DOHH2 (cell line): ENCODE measurements around the gene AHNAK.

Source experiments
- H3F3A ChIP-seq: fragments of 200-600 bp; sonication (generic), shearing (Covaris generic); 2 replicates; pipeline ENCODE4 v1.6.0; 2016; ENCODE audit warnings: antibody characterized with exemption, mild to moderate bottlenecking; ENCODE audit not compliant: control insufficient read depth, insufficient read depth
- H3K27ac ChIP-seq: fragments of 200-600 bp; sonication (generic); 2 replicates; pipeline ENCODE4 v1.5.1; 2014; ENCODE audit warnings: low read depth, mild to moderate bottlenecking, low read length, moderate library complexity
- H3K27me3 ChIP-seq: fragments of 200-600 bp; sonication (generic); 2 replicates; pipeline ENCODE4 v1.6.1; 2014; ENCODE audit warnings: mild to moderate bottlenecking, low read length, mixed read lengths; ENCODE audit not compliant: control insufficient read depth
- H3K36me3 ChIP-seq: fragments of 200-600 bp; sonication (generic); 2 replicates; pipeline ENCODE4 v1.6.1; 2014; ENCODE audit warnings: mild to moderate bottlenecking, low read length, moderate library complexity, mixed read lengths; ENCODE audit not compliant: control insufficient read depth
- H3K4me1 ChIP-seq: fragments of 200-600 bp; sonication (generic); 2 replicates; pipeline ENCODE4 v1.6.1; 2014; ENCODE audit warnings: mild to moderate bottlenecking, low read length, mixed read lengths; ENCODE audit not compliant: control insufficient read depth
- H3K4me2 ChIP-seq: fragments of 200-600 bp; sonication (generic); 2 replicates; pipeline ENCODE4 v1.6.0; 2014; ENCODE audit warnings: mild to moderate bottlenecking, low read length, moderate library complexity
- H3K4me3 ChIP-seq: fragments of 200-600 bp; sonication (generic); 2 replicates; pipeline ENCODE4 v1.5.1; 2014; ENCODE audit warnings: mild to moderate bottlenecking, low read length, mixed read lengths
- H3K79me2 ChIP-seq: fragments of 200-600 bp; sonication (generic); 2 replicates; pipeline ENCODE4 v1.6.1; 2014; ENCODE audit warnings: mild to moderate bottlenecking, low read length, mixed read lengths; ENCODE audit not compliant: control insufficient read depth
- H3K9me2 ChIP-seq: fragments of 200-600 bp; sonication (generic); replicated peaks from 2 replicates; pipeline ENCODE4 v1.6.1; 2014; ENCODE audit warnings: mild to moderate bottlenecking, low read length, mixed read lengths; ENCODE audit not compliant: control insufficient read depth
- H3K9me3 ChIP-seq: fragments of 200-600 bp; sonication (generic); 2 replicates; pipeline ENCODE4 v1.6.1; 2014; ENCODE audit warnings: antibody characterized with exemption, low read length, mixed read lengths; ENCODE audit not compliant: control insufficient read depth, insufficient read depth
- H4K20me1 ChIP-seq: fragments of 200-600 bp; sonication (generic); 2 replicates; pipeline ENCODE4 v1.6.0; 2014; ENCODE audit warnings: low read depth, mild to moderate bottlenecking, antibody characterized with exemption, low read length, moderate library complexity; ENCODE audit not compliant: control insufficient read depth, insufficient read depth
- EZH2phosphoT487 ChIP-seq: fragments of 200-600 bp; sonication (generic); IDR thresholded peaks from 2 replicates; pipeline ENCODE4 v1.6.1; 2017; ENCODE audit warnings: borderline replicate concordance, mild to moderate bottlenecking, antibody characterized with exemption, low read length, moderate library complexity, mixed read lengths
- TF ChIP-seq, protein P1 (sequence below): fragments of 200-600 bp; sonication (generic); IDR thresholded peaks from one replicate; pipeline ENCODE4 v1.5.1; 2014; ENCODE audit warnings: antibody characterized with exemption, mild to moderate bottlenecking, low read depth, low read length; ENCODE audit not compliant: poor library complexity, severe bottlenecking

AHNAK gene

DNA sequence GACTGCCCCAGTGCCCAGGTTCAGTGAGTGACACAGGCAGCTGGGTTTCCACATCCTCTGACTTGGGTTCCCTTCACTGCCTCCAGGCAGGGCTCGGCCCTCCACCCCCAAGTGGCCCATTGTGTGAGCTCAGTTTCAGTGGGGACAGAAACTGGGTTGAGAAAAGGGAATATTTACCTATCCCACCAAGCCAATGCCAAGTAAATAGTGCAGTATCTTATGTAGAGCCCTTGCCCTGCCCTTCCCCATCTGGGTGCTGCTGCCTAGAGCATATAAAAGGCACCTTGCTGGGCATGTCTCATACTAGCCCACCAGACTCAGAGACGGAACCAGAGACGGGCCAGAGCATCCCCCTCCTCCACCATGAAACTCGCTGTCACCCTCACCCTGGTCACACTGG, 127.9 kb downstream of the AHNAK start, which contains the start of gene SCGB1A1:
Gene SCGB1A1 (plus strand): TSS at position 301 of the 400 bp plus-strand sequence. CDS start 63 bp downstream, at position 364.
- Histone ChIP-seq H3K79me2 (no peaks in the 10 kb centered on the region), H3K27ac (no peak within 1 kb of the TSS), H3K4me2 (no peak within 1 kb of the TSS), H3K4me3 (no peak within 1 kb of the TSS), H3F3A (no peaks in the 10 kb centered on the region), H4K20me1 (no peaks in the 10 kb centered on the region), H3K4me1 (no peaks in the 10 kb centered on the region), H3K9me3 (no peaks in the 10 kb centered on the region), H3K9me2 (no peaks in the 10 kb centered on the region), H3K36me3 (no peaks in the 10 kb centered on the region), H3K27me3 (peaks cover 16% of the 10 kb centered on the region)
- no peak for TF ChIP-seq EZH2phosphoT487
- TF ChIP-seq, protein P1, sequence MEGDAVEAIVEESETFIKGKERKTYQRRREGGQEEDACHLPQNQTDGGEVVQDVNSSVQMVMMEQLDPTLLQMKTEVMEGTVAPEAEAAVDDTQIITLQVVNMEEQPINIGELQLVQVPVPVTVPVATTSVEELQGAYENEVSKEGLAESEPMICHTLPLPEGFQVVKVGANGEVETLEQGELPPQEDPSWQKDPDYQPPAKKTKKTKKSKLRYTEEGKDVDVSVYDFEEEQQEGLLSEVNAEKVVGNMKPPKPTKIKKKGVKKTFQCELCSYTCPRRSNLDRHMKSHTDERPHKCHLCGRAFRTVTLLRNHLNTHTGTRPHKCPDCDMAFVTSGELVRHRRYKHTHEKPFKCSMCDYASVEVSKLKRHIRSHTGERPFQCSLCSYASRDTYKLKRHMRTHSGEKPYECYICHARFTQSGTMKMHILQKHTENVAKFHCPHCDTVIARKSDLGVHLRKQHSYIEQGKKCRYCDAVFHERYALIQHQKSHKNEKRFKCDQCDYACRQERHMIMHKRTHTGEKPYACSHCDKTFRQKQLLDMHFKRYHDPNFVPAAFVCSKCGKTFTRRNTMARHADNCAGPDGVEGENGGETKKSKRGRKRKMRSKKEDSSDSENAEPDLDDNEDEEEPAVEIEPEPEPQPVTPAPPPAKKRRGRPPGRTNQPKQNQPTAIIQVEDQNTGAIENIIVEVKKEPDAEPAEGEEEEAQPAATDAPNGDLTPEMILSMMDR: no peak

DNA sequence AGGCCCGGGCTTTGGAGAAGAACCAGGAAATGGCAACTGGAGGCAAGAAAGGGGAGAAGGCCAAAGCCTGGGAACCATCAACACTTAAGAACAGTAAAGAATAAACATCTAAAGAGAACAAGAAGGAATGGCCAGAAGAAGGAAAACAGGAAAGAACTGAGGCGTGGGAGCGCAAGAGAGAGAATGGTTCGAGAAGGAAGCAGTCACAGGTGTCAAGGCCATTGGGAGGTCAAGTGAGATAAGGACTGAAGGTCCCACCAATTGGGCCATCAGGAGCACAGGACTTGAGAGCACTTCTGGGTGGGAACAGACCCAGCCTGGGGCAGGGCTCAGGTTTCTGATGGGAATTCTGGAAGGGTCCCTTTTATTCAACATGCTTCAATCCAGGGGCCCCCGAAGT, 128.5 kb downstream of the AHNAK start:
- Histone ChIP-seq H4K20me1 (no peaks in the 10 kb centered on the region), H3K9me2 (no peaks in the 10 kb centered on the region), H3K79me2 (no peaks in the 10 kb centered on the region), H3K27ac (no peak overlapping the region), H3K4me3 (no peak overlapping the region), H3K27me3 (peaks cover 10% of the 10 kb centered on the region), H3K4me1 (no peaks in the 10 kb centered on the region), H3K9me3 (no peaks in the 10 kb centered on the region), H3K4me2 (no peak overlapping the region), H3K36me3 (no peaks in the 10 kb centered on the region), H3F3A (no peaks in the 10 kb centered on the region)
- TF ChIP-seq, protein P1: no peak
- no peak for TF ChIP-seq EZH2phosphoT487

DNA sequence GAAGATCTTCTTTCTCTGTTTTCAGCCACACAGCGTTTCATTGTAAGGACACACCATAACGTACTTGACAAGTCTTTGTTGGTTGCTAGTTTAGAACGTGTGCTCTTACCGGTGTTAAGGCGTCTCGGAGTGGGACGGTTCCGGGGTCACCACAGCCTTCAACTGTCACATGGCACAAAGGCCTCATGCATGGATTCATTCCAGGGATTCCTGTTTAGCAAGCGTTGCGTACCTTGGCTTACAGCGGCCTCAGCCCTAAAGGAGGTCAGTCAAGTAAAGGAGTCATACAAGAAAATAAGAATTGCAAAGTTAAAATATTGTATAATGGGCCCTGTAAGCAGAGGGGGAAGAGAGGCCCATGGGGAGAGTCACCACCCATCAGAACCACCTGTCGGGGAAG, 130.0 kb downstream of the AHNAK start:
- Histone ChIP-seq H4K20me1 (no peaks in the 10 kb centered on the region), H3F3A (no peaks in the 10 kb centered on the region), H3K4me2 (no peak overlapping the region), H3K27ac (no peak overlapping the region), H3K79me2 (no peaks in the 10 kb centered on the region), H3K27me3 (no peaks in the 10 kb centered on the region; the same call in 1 of the 2 replicates), H3K9me2 (no peaks in the 10 kb centered on the region), H3K9me3 (no peaks in the 10 kb centered on the region), H3K4me3 (no peak overlapping the region), H3K36me3 (no peaks in the 10 kb centered on the region), H3K4me1 (no peaks in the 10 kb centered on the region)
- TF ChIP-seq EZH2phosphoT487: no peak
- TF ChIP-seq, protein P1: no peak
